Activated T-helper 1 cell treated with anti-CD3 and anti-CD28 coated beads, Interleukin-2, amount 50 U/mL, for 16 hours (primary cell): ENCODE results near the gene SOX9.
"Not testable (repeated sequence)": the region's sequence is repeated elsewhere in the genome, so short reads cannot be mapped to it uniquely, and the experiment has no call there.

ENCODE experiments used
- DNase-seq, 2 donors: peaks; one replicate each; pipeline ENCODE4 v3.0.0-alpha.2; 2020; ENCODE audit warnings: low read depth in 1 of 2, low spot score in 1 of 2

Gene SOX9

GRCh38 chr17:72125742-72126141, 4.9 kb downstream of the SOX9 start:
- no peak for DNase-seq

GRCh38 chr17:72126575-72127486, 6.0 kb downstream of the SOX9 start:
- no peak for DNase-seq

- DNase-seq: no peak
Measured at GRCh38 chr17:72128039-72128438, 7.2 kb downstream of the SOX9 start.

GRCh38 chr17:72134608-72135394, 14.0 kb downstream of the SOX9 start:
- no peak for DNase-seq

GRCh38 chr17:72135546-72136325, 14.9 kb downstream of the SOX9 start:
- no peak for DNase-seq

GRCh38 chr17:72136692-72137091, 15.9 kb downstream of the SOX9 start:
- no peak for DNase-seq

- no peak for DNase-seq
Measured at GRCh38 chr17:72137161-72137560, 16.3 kb downstream of the SOX9 start.

GRCh38 chr17:72139212-72139611, 18.4 kb downstream of the SOX9 start:
- DNase-seq: no peak

GRCh38 chr17:72141336-72141735, 20.5 kb downstream of the SOX9 start:
- DNase-seq: no peak

- DNase-seq: not testable (repeated sequence)
Measured at GRCh38 chr17:72142097-72142496, 21.3 kb downstream of the SOX9 start.

GRCh38 chr17:72142614-72143013, 21.8 kb downstream of the SOX9 start:
- no peak for DNase-seq

GRCh38 chr17:72143245-72143644, 22.4 kb downstream of the SOX9 start:
- no peak for DNase-seq

GRCh38 chr17:72144101-72144500, 23.3 kb downstream of the SOX9 start:
- DNase-seq: no peak

GRCh38 chr17:72145562-72145961, 24.7 kb downstream of the SOX9 start:
- DNase-seq: no peak

GRCh38 chr17:72145962-72146361, 25.1 kb downstream of the SOX9 start:
- no peak for DNase-seq

- DNase-seq: no peak
Measured at GRCh38 chr17:72146371-72146770, 25.6 kb downstream of the SOX9 start.

- no peak for DNase-seq
Measured at GRCh38 chr17:72150632-72151460, 30.0 kb downstream of the SOX9 start.

- no peak for DNase-seq
Measured at GRCh38 chr17:72151565-72152386, 31.0 kb downstream of the SOX9 start.

- DNase-seq: no peak
Measured at GRCh38 chr17:72152387-72152929, 31.6 kb downstream of the SOX9 start.
